GM18951 (cell line): ENCODE data around the gene ZFHX3.

Source experiments
- POLR2A ChIP-seq: IDR thresholded peaks from 4 replicates; pipeline ENCODE4 v1.6.1; 2011; ENCODE audit warnings: mild to moderate bottlenecking; ENCODE audit not compliant: insufficient read length, insufficient read depth; ENCODE audit errors: extremely low read depth
- in situ Hi-C: fragments of 300-500 bp; cut with MboI; formaldehyde crosslinking; loops from one replicate; pipeline ENCODE4 v1.12.0; 2022; ENCODE audit warnings: low sequenced_read_pairs, mixed read lengths, inconsistent platforms; ENCODE audit not compliant: unreplicated experiment

ZFHX3 gene

GRCh38 chr16:73064994-73065545, 17.1 kb upstream of the ZFHX3 start:
- in situ Hi-C loops: no loop called here
- no peak for TF ChIP-seq POLR2A

GRCh38 chr16:73064212-73064993, 16.5 kb upstream of the ZFHX3 start:
- TF ChIP-seq POLR2A: no peak
- in situ Hi-C loops: no loop called here

DNA sequence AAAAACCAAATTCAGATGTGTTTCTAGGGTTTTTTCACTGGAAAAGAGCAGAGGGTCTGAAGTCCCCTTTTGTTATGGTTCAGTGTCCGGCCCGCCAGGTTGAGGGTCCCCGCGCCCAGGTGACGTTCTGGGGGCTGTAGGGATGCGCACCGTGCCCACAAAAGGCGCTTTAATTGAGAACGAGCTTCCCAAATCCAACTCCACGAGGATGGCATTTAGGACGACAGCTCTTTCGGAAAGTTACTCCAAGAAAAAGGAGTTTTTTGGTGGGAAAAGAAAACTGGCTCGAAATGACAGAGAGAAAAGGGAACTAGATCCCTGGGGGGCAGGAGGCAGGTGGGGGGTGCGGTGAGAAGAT, 15.9 kb upstream of the ZFHX3 start:
- in situ Hi-C loops: no loop called here
- TF ChIP-seq POLR2A: no peak

- no peak for TF ChIP-seq POLR2A
- in situ Hi-C loops: no loop called here
Observed at GRCh38 chr16:73062743-73063733, 15.1 kb upstream of the ZFHX3 start.

GRCh38 chr16:73062001-73062616, 14.2 kb upstream of the ZFHX3 start:
- no peak for TF ChIP-seq POLR2A

GRCh38 chr16:73060892-73061490, 13.1 kb upstream of the ZFHX3 start:
- no peak for TF ChIP-seq POLR2A
- in situ Hi-C loops: no loop called here

More at GRCh38 chr16:73062001-73062616, 14.2 kb upstream of the ZFHX3 start:
- in situ Hi-C loops: no loop called here

DNA sequence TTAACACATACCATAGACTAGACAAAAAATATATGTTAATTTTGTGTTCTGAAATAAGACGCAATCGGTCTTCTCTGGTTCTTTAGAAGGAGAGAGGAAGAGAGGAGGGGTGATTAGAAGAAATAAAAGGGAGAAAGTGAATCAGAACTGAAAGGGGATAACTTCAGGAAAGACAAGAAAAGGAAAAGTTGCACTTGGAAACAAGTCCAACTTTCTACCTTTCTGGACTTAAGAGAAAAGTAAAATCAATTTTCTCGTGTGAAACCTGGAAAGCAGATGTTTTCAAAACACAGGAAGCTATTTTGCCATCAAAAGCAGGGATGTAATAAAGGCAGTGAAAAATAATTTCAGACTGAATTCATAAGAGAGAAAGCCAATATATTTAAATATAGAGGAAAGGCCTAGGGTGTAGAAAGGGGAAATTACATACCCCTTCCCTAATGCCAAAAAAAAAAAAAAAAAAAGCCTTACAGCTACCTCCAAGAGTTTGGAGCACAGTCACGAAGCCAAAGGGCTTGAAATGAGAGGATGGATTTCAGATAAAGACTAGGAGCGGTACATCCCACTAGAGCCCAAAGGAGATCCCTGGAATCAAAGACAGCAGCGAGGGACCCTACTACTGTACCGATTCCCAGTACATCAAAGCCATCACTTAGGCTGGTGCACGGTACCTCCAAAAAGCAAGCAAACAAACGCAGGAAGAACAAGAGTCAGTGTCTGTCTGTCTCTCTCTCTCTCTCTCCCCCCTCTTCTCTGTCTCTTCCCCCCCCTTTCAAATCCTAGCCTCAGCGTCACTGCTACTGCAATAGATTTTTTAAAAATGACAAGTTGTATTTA, 12.1 kb upstream of the ZFHX3 start:
- no peak for TF ChIP-seq POLR2A
- in situ Hi-C loops: no loop called here

- in situ Hi-C loops: no loop called here
- TF ChIP-seq POLR2A: no peak
Observed at GRCh38 chr16:73058616-73059409, 10.9 kb upstream of the ZFHX3 start.

DNA sequence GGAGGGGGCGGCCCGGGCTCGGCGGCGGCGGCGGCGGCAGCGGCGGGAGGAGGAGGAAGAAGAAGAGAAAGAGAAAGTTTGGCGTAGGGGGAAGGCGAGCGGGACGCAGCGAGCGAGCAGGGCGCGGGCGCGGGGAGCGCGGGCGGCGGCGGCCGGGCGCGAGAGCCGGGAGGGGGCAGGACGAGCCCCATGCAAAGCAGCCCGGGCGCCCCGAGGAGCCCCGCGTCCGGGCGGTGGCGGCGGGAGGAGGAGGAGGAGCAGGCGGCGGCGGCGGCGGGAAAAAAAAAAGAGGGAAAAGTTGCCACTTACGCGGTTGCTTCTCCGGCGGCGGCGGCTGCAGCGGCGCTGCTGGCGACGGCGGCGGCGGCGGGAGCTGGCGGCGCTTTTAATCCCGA, 10.3 kb upstream of the ZFHX3 start:
- TF ChIP-seq POLR2A: peak; percentile 36
- in situ Hi-C loops: no loop called here

DNA sequence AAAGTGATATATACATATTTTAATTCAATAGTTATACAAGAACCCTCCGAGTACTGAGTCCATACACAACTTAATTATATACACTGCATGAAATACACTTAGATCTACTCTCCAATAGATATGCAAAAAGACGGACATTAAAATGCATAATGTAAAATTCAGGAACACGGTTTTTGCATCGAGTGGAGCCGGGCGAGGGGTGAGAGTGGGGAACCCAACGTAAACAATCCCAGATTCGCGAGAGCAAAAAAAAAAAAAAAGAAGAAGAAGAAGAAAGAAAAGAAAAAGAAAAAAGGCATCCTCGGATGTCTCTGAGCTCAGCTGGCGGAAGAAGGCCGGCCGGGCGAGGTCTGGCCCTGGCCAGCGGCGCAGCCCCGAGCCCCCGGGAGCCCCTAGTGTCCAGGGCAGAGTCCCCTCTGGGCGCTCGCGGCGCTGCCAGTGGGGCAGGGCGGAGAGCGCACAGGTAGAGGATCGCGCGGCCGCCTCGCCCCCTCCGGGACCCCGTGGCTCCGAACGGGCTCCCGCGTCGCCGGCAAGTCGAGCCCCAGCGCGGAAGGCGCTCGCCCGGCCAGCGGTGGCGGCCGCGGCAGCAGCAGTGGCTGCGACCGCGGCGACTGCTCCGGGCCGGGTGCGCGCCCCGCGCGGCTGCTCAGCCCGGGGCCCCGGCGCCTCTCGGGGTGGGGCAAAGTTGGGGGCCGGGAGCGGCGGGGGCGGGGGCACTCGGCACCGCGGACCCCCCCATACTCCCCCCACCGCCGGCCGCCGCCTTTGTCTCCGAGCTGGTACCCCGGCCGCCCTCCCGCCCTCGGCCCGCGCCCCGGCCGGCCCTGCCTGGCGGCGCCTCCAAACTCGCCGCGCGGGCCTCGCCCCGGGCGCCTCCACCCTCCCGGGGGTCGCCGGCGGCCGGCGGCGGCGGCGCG, 9.6 kb upstream of the ZFHX3 start:
- no peak for TF ChIP-seq POLR2A
- in situ Hi-C loops: no loop called here
